Prostate gland (tissue), 2 donors: ENCODE measurements around the gene CFD. TPM values are rescaled to one million over a fixed set of nuclear protein-coding genes. Genes with fewer than 3 reads are reported as not detected.

Experiments used
- DNase-seq: peaks from one replicate; pipeline ENCODE4 v3.0.0-alpha.2; 2019; ENCODE audit warnings: low spot score
- H3K27ac ChIP-seq, 2 donors: fragments of 200-600 bp; sonication (generic); 2 replicates each; pipeline ENCODE4 v1.5.1; 2017 to 2019
- H3K27me3 ChIP-seq: fragments of 200-600 bp; sonication (generic); replicated peaks from 2 replicates; pipeline ENCODE4 v1.5.1; 2019; ENCODE audit not compliant: insufficient read depth
- H3K36me3 ChIP-seq, 2 donors: fragments of 200-600 bp; sonication (generic); 1 replicate in 1 of 2; 2 replicates in 1 of 2; pipeline versions ENCODE4 v1.5.1 to v1.8.1; 2017 to 2019
- H3K4me1 ChIP-seq: fragments of 200-600 bp; sonication (generic); replicated peaks from 2 replicates; pipeline ENCODE4 v1.5.1; 2019
- H3K4me3 ChIP-seq, 2 donors: fragments of 200-600 bp; sonication (generic); 2 replicates each; pipeline ENCODE4 v1.5.1; 2017 to 2019
- H3K9me3 ChIP-seq: fragments of 200-600 bp; sonication (generic); 2 replicates; pipeline ENCODE4 v1.5.1; 2017
- CTCF ChIP-seq, 4 experiments: fragments of 200-600 bp in 2 of 4; fragments of 450-650 bp in 2 of 4; sonication (generic) in 2 of 4; IDR thresholded peaks; 1 replicate in 3 of 4; 2 replicates in 1 of 4; pipeline ENCODE4 v1.5.1; 2016 to 2019; ENCODE audit warnings: antibody characterized with exemption in 4 of 4, mild to moderate bottlenecking in 2 of 4, moderate library complexity in 2 of 4
- POLR2A ChIP-seq: fragments of 450-650 bp; IDR thresholded peaks from one replicate; pipeline ENCODE4 v1.6.1; 2016; ENCODE audit warnings: antibody characterized with exemption, mild to moderate bottlenecking
- POLR2AphosphoS5 ChIP-seq: sonication (generic); formaldehyde crosslinking; IDR thresholded peaks from one replicate; pipeline ENCODE4 v1.6.1; 2017; ENCODE audit warnings: antibody characterized with exemption
- WGBS: methylation state at CpG from one replicate; pipeline ENCODE4 v1.1.5; 2018; 5-methylcytosine and 5-hydroxymethylcytosine counted together
- intact Hi-C: fragments of 100-400 bp; cut with DNase I; formaldehyde crosslinking; loops from one replicate; pipeline ENCODE4 v1.14.2; 2022
- total RNA-seq, 2 donors: library from RNA; depleted of rRNA; stranded (reverse); fragments of >200 nt; gene quantifications; one replicate each; pipeline ENCODE4 v1.1.0, GENCODE V29; 2016

Gene CFD
- 100 to 1,000 TPM in 1 of 2 donors, 10 to 100 TPM in 1; 92.2 to 167 TPM for total RNA-seq

GRCh38 chr19:858868-859843 is at the start of gene CFD:
CFD (plus strand) TSS chr19:859664; CDS start chr19:859690, 26 bp downstream.
- H3K27me3 ChIP-seq = no peaks in the 10 kb centered on the region
- H3K27ac ChIP-seq = peak within 1 kb of the TSS in 1 of 2 donors; percentile 63
- no peak for TF ChIP-seq POLR2AphosphoS5
- no peak for TF ChIP-seq POLR2A
- TF ChIP-seq CTCF (IDR thresholded peaks at IDR 0.05) = no peak
- peak within 1 kb of the TSS; percentile 25 for H3K4me3 ChIP-seq
- intact Hi-C loops = loop anchor here (5.0 kb wide), 1 partner anchor 57 kb away; no protein-coding TSS in a partner anchor
- DNase-seq = no peak
- H3K4me1 ChIP-seq = no peaks in the 10 kb centered on the region
- H3K9me3 ChIP-seq = no peaks in the 10 kb centered on the region
- H3K36me3 ChIP-seq = no peaks in the 10 kb centered on the region
- 34% methylated on average over 24 of the region's 24 CpGs for WGBS

GRCh38 chr19:810077-810855 is 49.2 kb upstream of the CFD start:
- H3K27me3 ChIP-seq = no peaks in the 10 kb centered on the region
- DNase-seq = no peak
- TF ChIP-seq POLR2AphosphoS5 = no peak
- H3K9me3 ChIP-seq = no peaks in the 10 kb centered on the region
- no peaks in the 10 kb centered on the region for H3K4me1 ChIP-seq
- 81% methylated on average over 30 of the region's 30 CpGs for WGBS
- H3K36me3 ChIP-seq = peaks cover 38 to 51% of the 10 kb centered on the region in 2 donors
- no peak overlapping the region for H3K4me3 ChIP-seq
- intact Hi-C loops = no loop called here
- H3K27ac ChIP-seq = no peak overlapping the region

GRCh38 chr19:810883-811489 is 48.5 kb upstream of the CFD start:
- WGBS = 80% methylated on average over 25 of the region's 25 CpGs

GRCh38 chr19:811506-812048 is 47.9 kb upstream of the CFD start:
- 89% methylated on average over 20 of the region's 20 CpGs for WGBS
- Histone ChIP-seq H3K27me3 (no peaks in the 10 kb centered on the region), H3K4me3 (no peak overlapping the region), H3K9me3 (no peaks in the 10 kb centered on the region), H3K4me1 (no peaks in the 10 kb centered on the region), H3K36me3 (peaks cover 27 to 38% of the 10 kb centered on the region in 2 donors), H3K27ac (no peak overlapping the region)
- no peak for DNase-seq
- intact Hi-C loops = no loop called here
- TF ChIP-seq POLR2AphosphoS5 = no peak
- TF ChIP-seq CTCF (IDR thresholded peaks at IDR 0.05) = no peak
- no peak for TF ChIP-seq POLR2A

More at GRCh38 chr19:810883-811489, 48.5 kb upstream of the CFD start:
- Histone ChIP-seq H3K27me3 (no peaks in the 10 kb centered on the region), H3K4me3 (no peak overlapping the region), H3K27ac (no peak overlapping the region), H3K4me1 (no peaks in the 10 kb centered on the region), H3K36me3 (peaks cover 31 to 44% of the 10 kb centered on the region in 2 donors), H3K9me3 (no peaks in the 10 kb centered on the region)
- DNase-seq = no peak
- intact Hi-C loops = no loop called here
- TF ChIP-seq POLR2AphosphoS5 (no peak), CTCF (IDR thresholded peaks at IDR 0.05) (no peak), POLR2A (no peak)
